Stomach smooth muscle (tissue), 2 donors: ENCODE results near the gene ATPAF1.

Source experiments
- H3K27ac ChIP-seq: one replicate; pipeline ENCODE4 v1.7.0; 2013; ENCODE audit warnings: mild to moderate bottlenecking, low read length, inconsistent platforms
- H3K27me3 ChIP-seq, 2 donors: one replicate each; pipeline ENCODE4 v1.7.0; 2013; ENCODE audit warnings: low read length in 2 of 2; ENCODE audit not compliant: insufficient read depth in 2 of 2, control insufficient read depth in 1 of 2
- H3K36me3 ChIP-seq, 2 donors: one replicate each; pipeline ENCODE4 v1.7.0; 2013; ENCODE audit warnings: low read length in 2 of 2; ENCODE audit not compliant: control insufficient read depth in 2 of 2, insufficient read depth in 2 of 2
- H3K4me1 ChIP-seq: one replicate; pipeline ENCODE4 v1.7.0; 2013; ENCODE audit warnings: low read length; ENCODE audit not compliant: control insufficient read depth, insufficient read depth
- H3K4me3 ChIP-seq, 2 donors: one replicate each; pipeline ENCODE4 v1.7.0; 2013; ENCODE audit warnings: low read length in 2 of 2
- H3K9ac ChIP-seq, 2 donors: one replicate each; pipeline ENCODE4 v1.7.0; 2013; ENCODE audit warnings: low read length in 2 of 2, mild to moderate bottlenecking in 1 of 2
- H3K9me3 ChIP-seq, 2 donors: one replicate each; pipeline ENCODE4 v1.7.0; 2013; ENCODE audit warnings: low read length in 2 of 2; ENCODE audit not compliant: control insufficient read depth in 2 of 2
- donor health status: healthy.
- donor health status: Pancreatic carcinoma.

The ATPAF1 gene

GRCh38 chr1:46615735-46616134 lies 52.4 kb downstream of the ATPAF1 start:
- H3K9ac ChIP-seq, result peak overlapping the region; percentile 80 to 85
- H3K9me3 ChIP-seq, result no peaks in the 10 kb centered on the region
- H3K4me1 ChIP-seq, result peaks cover 55% of the 10 kb centered on the region
- peak overlapping the region; percentile 74 to 94 for H3K4me3 ChIP-seq
- peaks cover 5 to 6% of the 10 kb centered on the region in 2 donors for H3K36me3 ChIP-seq
- H3K27me3 ChIP-seq, result no peaks in the 10 kb centered on the region
- peak overlapping the region; percentile 87 for H3K27ac ChIP-seq

- Histone ChIP-seq H3K9me3 (no peaks in the 10 kb centered on the region), H3K4me3 (peak overlapping the region; percentile 74 to 94), H3K9ac (peak overlapping the region; percentile 80 to 85), H3K27ac (peak overlapping the region; percentile 87), H3K4me1 (peaks cover 55% of the 10 kb centered on the region), H3K36me3 (peaks cover 5 to 7% of the 10 kb centered on the region in 2 donors), H3K27me3 (no peaks in the 10 kb centered on the region)
Observed at GRCh38 chr1:46615088-46615487, 53.1 kb downstream of the ATPAF1 start.

- Histone ChIP-seq H3K9me3 (no peaks in the 10 kb centered on the region), H3K27me3 (no peaks in the 10 kb centered on the region), H3K9ac (no peak overlapping the region), H3K4me1 (peaks cover 55% of the 10 kb centered on the region), H3K36me3 (peaks cover 10% of the 10 kb centered on the region in 2 donors), H3K27ac (peak overlapping the region; percentile 87), H3K4me3 (peak overlapping the region in 1 of 2 donors; percentile 58)
Observed at GRCh38 chr1:46614604-46614984, 53.6 kb downstream of the ATPAF1 start.

- H3K9ac ChIP-seq, result peak overlapping the region; percentile 11 to 36
- no peaks in the 10 kb centered on the region for H3K9me3 ChIP-seq
Observed at GRCh38 chr1:46613661-46614603, 54.2 kb downstream of the ATPAF1 start.

GRCh38 chr1:46612937-46613660 lies 55.1 kb downstream of the ATPAF1 start:
- peak overlapping the region; percentile 41 for H3K27ac ChIP-seq
- H3K4me3 ChIP-seq, result peak overlapping the region; percentile 50 to 58
- H3K36me3 ChIP-seq, result peaks cover 23 to 25% of the 10 kb centered on the region in 2 donors
- H3K4me1 ChIP-seq, result peaks cover 55% of the 10 kb centered on the region
- H3K27me3 ChIP-seq, result no peaks in the 10 kb centered on the region
- no peaks in the 10 kb centered on the region for H3K9me3 ChIP-seq
- H3K9ac ChIP-seq, result peak overlapping the region in 1 of 2 donors; percentile 11

More at GRCh38 chr1:46613661-46614603, 54.2 kb downstream of the ATPAF1 start:
- Histone ChIP-seq H3K4me3 (peak overlapping the region; percentile 50 to 58), H3K27me3 (no peaks in the 10 kb centered on the region), H3K36me3 (peaks cover 16 to 17% of the 10 kb centered on the region in 2 donors), H3K4me1 (peaks cover 55% of the 10 kb centered on the region), H3K27ac (peak overlapping the region; percentile 41)

GRCh38 chr1:46611691-46612221 lies 56.4 kb downstream of the ATPAF1 start:
- Histone ChIP-seq H3K27ac (peak overlapping the region; percentile 31), H3K4me3 (peak overlapping the region in 1 of 2 donors; percentile 40), H3K27me3 (no peaks in the 10 kb centered on the region), H3K4me1 (peaks cover 51% of the 10 kb centered on the region), H3K9ac (peak overlapping the region; percentile 36 to 38), H3K36me3 (peaks cover 26% of the 10 kb centered on the region in 2 donors), H3K9me3 (no peaks in the 10 kb centered on the region)

- H3K9ac ChIP-seq, result no peak overlapping the region
- H3K4me1 ChIP-seq, result peaks cover 34% of the 10 kb centered on the region
- H3K27ac ChIP-seq, result no peak overlapping the region
- no peaks in the 10 kb centered on the region for H3K9me3 ChIP-seq
- H3K27me3 ChIP-seq, result no peaks in the 10 kb centered on the region
- no peak overlapping the region for H3K4me3 ChIP-seq
- H3K36me3 ChIP-seq, result peaks cover 26 to 30% of the 10 kb centered on the region in 2 donors
Observed at GRCh38 chr1:46607345-46608130, 60.6 kb downstream of the ATPAF1 start.

GRCh38 chr1:46606255-46606965 lies 61.8 kb downstream of the ATPAF1 start:
- no peak overlapping the region for H3K4me3 ChIP-seq
- H3K27ac ChIP-seq, result peak overlapping the region; percentile 11
- H3K27me3 ChIP-seq, result no peaks in the 10 kb centered on the region
- H3K36me3 ChIP-seq, result peaks cover 26 to 30% of the 10 kb centered on the region in 2 donors
- peaks cover 24% of the 10 kb centered on the region for H3K4me1 ChIP-seq
- H3K9ac ChIP-seq, result no peak overlapping the region
- H3K9me3 ChIP-seq, result no peaks in the 10 kb centered on the region

GRCh38 chr1:46605232-46605631 lies 62.9 kb downstream of the ATPAF1 start:
- H3K4me3 ChIP-seq, result no peak overlapping the region
- H3K27ac ChIP-seq, result no peak overlapping the region
- no peaks in the 10 kb centered on the region for H3K9me3 ChIP-seq
- peaks cover 20% of the 10 kb centered on the region for H3K4me1 ChIP-seq
- H3K9ac ChIP-seq, result no peak overlapping the region
- H3K27me3 ChIP-seq, result no peaks in the 10 kb centered on the region
- H3K36me3 ChIP-seq, result peaks cover 18 to 26% of the 10 kb centered on the region in 2 donors
